PC-9 (cell line): Measurements from ENCODE around the gene RFPL3.

Experiments
- CTCF ChIP-seq: fragments of 200-600 bp; sonication (generic); conservative IDR thresholded peaks from 2 replicates; pipeline ENCODE4 v1.6.1; 2017; ENCODE audit warnings: mixed run types, antibody characterized with exemption, mild to moderate bottlenecking, moderate library complexity
- EZH2 ChIP-seq: fragments of 200-600 bp; sonication (generic); IDR thresholded peaks from 2 replicates; pipeline ENCODE4 v1.8.0; 2017; ENCODE audit warnings: antibody characterized with exemption, low read depth

GRCh38 chr22:32395107-32395506, 37.4 kb downstream of the RFPL3 start:
- no peak for TF ChIP-seq CTCF
- TF ChIP-seq EZH2: no peak
